Panc1 (cell line): Measurements from ENCODE around the gene NR2C2.

Experiments used
- POLR2AphosphoS5 ChIP-seq: IDR thresholded peaks from 2 replicates; pipeline ENCODE4 v1.6.1; 2012; ENCODE audit warnings: mild to moderate bottlenecking, low read depth, low read length, moderate library complexity
- TF ChIP-seq, protein P1 (sequence below): fragments of 450-650 bp; IDR thresholded peaks from 2 replicates; pipeline ENCODE4 v1.5.1; 2017; ENCODE audit warnings: mild to moderate bottlenecking
- TF ChIP-seq, protein P2 (sequence below), 2 experiments: IDR thresholded peaks; 2 replicates each; pipeline ENCODE4 v1.6.1; 2011 to 2012; ENCODE audit warnings: low read depth in 2 of 2, control low read depth in 1 of 2, low read length in 1 of 2, mild to moderate bottlenecking in 1 of 2, moderate library complexity in 1 of 2; ENCODE audit not compliant: insufficient read depth in 1 of 2

DNA sequence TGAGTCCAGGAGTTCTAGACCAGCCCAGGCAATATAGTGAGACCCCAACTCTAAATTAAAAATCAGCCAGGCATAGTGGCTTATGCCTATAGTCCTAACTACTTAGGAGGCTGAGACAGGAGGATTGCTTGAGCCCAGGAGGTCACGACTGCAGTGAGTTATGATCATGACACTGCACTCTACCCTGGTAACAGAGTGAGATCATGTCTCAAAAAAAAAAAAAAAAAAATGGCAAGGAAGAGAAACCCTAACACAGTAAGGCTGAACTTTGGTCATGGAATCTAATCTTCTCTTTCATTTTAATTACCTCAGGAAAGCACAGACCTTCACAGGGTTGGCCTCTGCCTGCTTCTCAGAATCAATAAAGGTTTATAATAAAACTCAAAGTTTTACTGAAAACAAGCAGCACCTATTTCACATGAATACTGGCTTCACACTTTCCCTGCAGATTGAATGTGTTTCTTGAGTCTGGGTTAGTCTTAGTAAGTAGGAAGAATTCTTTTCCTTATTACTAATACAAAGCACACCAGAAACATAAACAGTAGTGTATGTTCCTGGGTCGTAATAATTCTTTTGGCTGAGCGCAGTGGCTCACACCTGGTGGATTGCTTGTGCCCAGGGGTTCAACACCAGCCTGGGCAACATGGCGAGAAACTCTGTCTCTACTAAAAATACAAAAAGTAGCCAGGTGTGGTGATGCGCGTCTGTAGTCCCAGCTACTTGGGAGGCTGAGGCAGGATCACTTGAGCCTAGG lies 11.6 kb upstream of the NR2C2 start:
- TF ChIP-seq, protein P1, sequence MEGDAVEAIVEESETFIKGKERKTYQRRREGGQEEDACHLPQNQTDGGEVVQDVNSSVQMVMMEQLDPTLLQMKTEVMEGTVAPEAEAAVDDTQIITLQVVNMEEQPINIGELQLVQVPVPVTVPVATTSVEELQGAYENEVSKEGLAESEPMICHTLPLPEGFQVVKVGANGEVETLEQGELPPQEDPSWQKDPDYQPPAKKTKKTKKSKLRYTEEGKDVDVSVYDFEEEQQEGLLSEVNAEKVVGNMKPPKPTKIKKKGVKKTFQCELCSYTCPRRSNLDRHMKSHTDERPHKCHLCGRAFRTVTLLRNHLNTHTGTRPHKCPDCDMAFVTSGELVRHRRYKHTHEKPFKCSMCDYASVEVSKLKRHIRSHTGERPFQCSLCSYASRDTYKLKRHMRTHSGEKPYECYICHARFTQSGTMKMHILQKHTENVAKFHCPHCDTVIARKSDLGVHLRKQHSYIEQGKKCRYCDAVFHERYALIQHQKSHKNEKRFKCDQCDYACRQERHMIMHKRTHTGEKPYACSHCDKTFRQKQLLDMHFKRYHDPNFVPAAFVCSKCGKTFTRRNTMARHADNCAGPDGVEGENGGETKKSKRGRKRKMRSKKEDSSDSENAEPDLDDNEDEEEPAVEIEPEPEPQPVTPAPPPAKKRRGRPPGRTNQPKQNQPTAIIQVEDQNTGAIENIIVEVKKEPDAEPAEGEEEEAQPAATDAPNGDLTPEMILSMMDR, result no peak
- TF ChIP-seq, protein P2, sequence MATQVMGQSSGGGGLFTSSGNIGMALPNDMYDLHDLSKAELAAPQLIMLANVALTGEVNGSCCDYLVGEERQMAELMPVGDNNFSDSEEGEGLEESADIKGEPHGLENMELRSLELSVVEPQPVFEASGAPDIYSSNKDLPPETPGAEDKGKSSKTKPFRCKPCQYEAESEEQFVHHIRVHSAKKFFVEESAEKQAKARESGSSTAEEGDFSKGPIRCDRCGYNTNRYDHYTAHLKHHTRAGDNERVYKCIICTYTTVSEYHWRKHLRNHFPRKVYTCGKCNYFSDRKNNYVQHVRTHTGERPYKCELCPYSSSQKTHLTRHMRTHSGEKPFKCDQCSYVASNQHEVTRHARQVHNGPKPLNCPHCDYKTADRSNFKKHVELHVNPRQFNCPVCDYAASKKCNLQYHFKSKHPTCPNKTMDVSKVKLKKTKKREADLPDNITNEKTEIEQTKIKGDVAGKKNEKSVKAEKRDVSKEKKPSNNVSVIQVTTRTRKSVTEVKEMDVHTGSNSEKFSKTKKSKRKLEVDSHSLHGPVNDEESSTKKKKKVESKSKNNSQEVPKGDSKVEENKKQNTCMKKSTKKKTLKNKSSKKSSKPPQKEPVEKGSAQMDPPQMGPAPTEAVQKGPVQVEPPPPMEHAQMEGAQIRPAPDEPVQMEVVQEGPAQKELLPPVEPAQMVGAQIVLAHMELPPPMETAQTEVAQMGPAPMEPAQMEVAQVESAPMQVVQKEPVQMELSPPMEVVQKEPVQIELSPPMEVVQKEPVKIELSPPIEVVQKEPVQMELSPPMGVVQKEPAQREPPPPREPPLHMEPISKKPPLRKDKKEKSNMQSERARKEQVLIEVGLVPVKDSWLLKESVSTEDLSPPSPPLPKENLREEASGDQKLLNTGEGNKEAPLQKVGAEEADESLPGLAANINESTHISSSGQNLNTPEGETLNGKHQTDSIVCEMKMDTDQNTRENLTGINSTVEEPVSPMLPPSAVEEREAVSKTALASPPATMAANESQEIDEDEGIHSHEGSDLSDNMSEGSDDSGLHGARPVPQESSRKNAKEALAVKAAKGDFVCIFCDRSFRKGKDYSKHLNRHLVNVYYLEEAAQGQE (IDR thresholded peaks at IDR 0.05; ENCODE audit: insufficient read depth in 1 of 2, low read depth in 2 of 2, low read length in 1 of 2), result no peak
- no peak for TF ChIP-seq POLR2AphosphoS5
